GM21360 (cell line): Measurements from ENCODE around the gene PARD3.

Experiments used
- ATAC-seq: cut with Tn5 transposase; IDR thresholded peaks from one replicate; pipeline ENCODE4 v1.9.1; 2021; ENCODE audit warnings: mild to moderate bottlenecking, moderate library complexity; ENCODE audit not compliant: unreplicated experiment

PARD3 gene

GRCh38 chr10:34237898-34238455, 577.1 kb downstream of the PARD3 start:
- no peak for ATAC-seq

GRCh38 chr10:34236931-34237330, 578.2 kb downstream of the PARD3 start:
- ATAC-seq, result no peak

- ATAC-seq, result no peak
These were observed 579.8 kb downstream of the PARD3 start for GRCh38 chr10:34235164-34235832.

GRCh38 chr10:34232481-34232880, 582.6 kb downstream of the PARD3 start:
- ATAC-seq, result no peak

- no peak for ATAC-seq
These were observed 583.5 kb downstream of the PARD3 start for GRCh38 chr10:34231441-34232180.

- ATAC-seq, result no peak
These were observed 585.2 kb downstream of the PARD3 start for GRCh38 chr10:34229917-34230316.

- ATAC-seq, result no peak
These were observed 587.0 kb downstream of the PARD3 start for GRCh38 chr10:34228066-34228465.

GRCh38 chr10:34224639-34225038, 590.5 kb downstream of the PARD3 start:
- no peak for ATAC-seq

- no peak for ATAC-seq
These were observed 591.4 kb downstream of the PARD3 start for GRCh38 chr10:34223658-34224057.

GRCh38 chr10:34222359-34222758, 592.7 kb downstream of the PARD3 start:
- no peak for ATAC-seq

GRCh38 chr10:34219753-34220548, 595.1 kb downstream of the PARD3 start:
- ATAC-seq, result no peak

GRCh38 chr10:34217524-34217923, 597.6 kb downstream of the PARD3 start:
- ATAC-seq, result no peak

GRCh38 chr10:34216348-34216945, 598.6 kb downstream of the PARD3 start:
- ATAC-seq, result no peak

- ATAC-seq, result no peak
These were observed 601.3 kb downstream of the PARD3 start for GRCh38 chr10:34213805-34214197.

- no peak for ATAC-seq
These were observed 601.8 kb downstream of the PARD3 start for GRCh38 chr10:34213193-34213804.

- ATAC-seq, result no peak
These were observed 607.8 kb downstream of the PARD3 start for GRCh38 chr10:34207343-34207742.

- ATAC-seq, result no peak
These were observed 608.2 kb downstream of the PARD3 start for GRCh38 chr10:34206935-34207268.

GRCh38 chr10:34206078-34206934, 608.8 kb downstream of the PARD3 start:
- ATAC-seq, result no peak

GRCh38 chr10:34205452-34205851, 609.6 kb downstream of the PARD3 start:
- no peak for ATAC-seq
